Activated CD4-positive, alpha-beta T cell treated with anti-CD3 and anti-CD28 coated beads for 4 hours (primary cell): ENCODE measurements around the gene U2AF1L4.
A peak's percentile ranks its signal among the peaks of the same experiment; 100 is the strongest.

Experiments
- DNase-seq, 2 donors: peaks; one replicate each; pipeline ENCODE4 v3.0.0-alpha.2; 2020

U2AF1L4 gene

GRCh38 chr19:35757231-35757748 is 12.1 kb upstream of the U2AF1L4 start:
- DNase-seq: no peak

- DNase-seq: no peak
Measured at GRCh38 chr19:35756377-35757230, 11.4 kb upstream of the U2AF1L4 start, which contains the start of gene HSPB6. HSPB6 (minus strand) TSS chr19:35757029; CDS start chr19:35757008, 21 bp downstream.

GRCh38 chr19:35755550-35756376 is 10.5 kb upstream of the U2AF1L4 start:
- DNase-seq: peak; percentile 62 to 68

GRCh38 chr19:35755131-35755549 is 9.9 kb upstream of the U2AF1L4 start:
- DNase-seq: no peak

GRCh38 chr19:35754370-35755130 is 9.3 kb upstream of the U2AF1L4 start:
- no peak for DNase-seq

- no peak for DNase-seq
Measured at GRCh38 chr19:35753634-35754369, 8.6 kb upstream of the U2AF1L4 start.

- no peak for DNase-seq
Measured at GRCh38 chr19:35752746-35753350, 7.6 kb upstream of the U2AF1L4 start.

- no peak for DNase-seq
Measured at GRCh38 chr19:35751839-35752745, 6.9 kb upstream of the U2AF1L4 start.

GRCh38 chr19:35750167-35750566 is 4.9 kb upstream of the U2AF1L4 start:
- no peak for DNase-seq

GRCh38 chr19:35748106-35749020 is 3.1 kb upstream of the U2AF1L4 start, which contains the start of gene LIN37:
LIN37 (plus strand) TSS chr19:35748576; CDS start chr19:35748725, 149 bp downstream.
- peak; percentile 98 for DNase-seq

- no peak for DNase-seq
Measured at GRCh38 chr19:35746531-35746930, 1.3 kb upstream of the U2AF1L4 start.

- DNase-seq: no peak
Measured at GRCh38 chr19:35746087-35746462, 857 bp upstream of the U2AF1L4 start.

GRCh38 chr19:35744430-35745327 is 539 bp downstream of the U2AF1L4 start:
- peak; percentile 95 for DNase-seq

- no peak for DNase-seq
Measured at GRCh38 chr19:35743640-35744429, 1.4 kb downstream of the U2AF1L4 start.

GRCh38 chr19:35742121-35742724 is 3.0 kb downstream of the U2AF1L4 start, which contains the start of gene IGFLR1:
IGFLR1 (minus strand) TSS chr19:35742452; CDS start chr19:35741180, 1,272 bp downstream.
- DNase-seq: peak; percentile 67 to 76

- DNase-seq: no peak
Measured at GRCh38 chr19:35741203-35741515, 4.1 kb downstream of the U2AF1L4 start.
